HUES64 (cell line): ENCODE data around the gene ATP11A.
A peak's percentile ranks its signal among the peaks of the same experiment; 100 is the strongest.

Experiments
- H3K27ac ChIP-seq: 2 replicates; pipeline ENCODE4 v1.7.0; 2013; ENCODE audit warnings: low read depth, low read length, inconsistent platforms
- H3K27me3 ChIP-seq: 2 replicates; pipeline ENCODE4 v1.6.1; 2013; ENCODE audit warnings: mild to moderate bottlenecking, low read length; ENCODE audit not compliant: insufficient read depth
- H3K36me3 ChIP-seq: 2 replicates; pipeline ENCODE4 v1.6.1; 2013; ENCODE audit warnings: mild to moderate bottlenecking, low read length; ENCODE audit not compliant: insufficient read depth
- H3K4me1 ChIP-seq: 2 replicates; pipeline ENCODE4 v1.6.1; 2013; ENCODE audit warnings: mild to moderate bottlenecking, low read length, moderate library complexity; ENCODE audit not compliant: insufficient read depth
- H3K4me3 ChIP-seq: 2 replicates; pipeline ENCODE4 v1.5.1; 2013; ENCODE audit warnings: mild to moderate bottlenecking, low read length, moderate library complexity
- H3K9ac ChIP-seq: 2 replicates; pipeline ENCODE4 v1.6.1; 2013; ENCODE audit warnings: mild to moderate bottlenecking, low read depth, low read length
- H3K9me3 ChIP-seq: 2 replicates; pipeline ENCODE4 v1.6.1; 2013; ENCODE audit warnings: low read depth, low read length; ENCODE audit not compliant: insufficient read depth
- WGBS: fragments of 150-250, 120-280 bp; methylation state at CpG from one replicate; pipeline ENCODE4 v1.1.7; 2013; ENCODE audit warnings: missing lambda C conversion rate; 5-methylcytosine and 5-hydroxymethylcytosine counted together

Gene ATP11A

GRCh38 chr13:112721198-112722104 is 31.6 kb downstream of the ATP11A start:
- H3K27ac ChIP-seq = no peak overlapping the region
- H3K9me3 ChIP-seq = no peaks in the 10 kb centered on the region
- no peaks in the 10 kb centered on the region for H3K27me3 ChIP-seq
- no peak overlapping the region for H3K4me3 ChIP-seq
- no peak overlapping the region for H3K9ac ChIP-seq
- H3K4me1 ChIP-seq = peaks cover 18% of the 10 kb centered on the region
- WGBS = 93% methylated on average over 26 of the region's 26 CpGs
- H3K36me3 ChIP-seq = no peaks in the 10 kb centered on the region

GRCh38 chr13:112722433-112723263 is 32.8 kb downstream of the ATP11A start:
- peak overlapping the region; percentile 23; the same call in 1 of the 2 replicates for H3K27ac ChIP-seq
- no peaks in the 10 kb centered on the region for H3K9me3 ChIP-seq
- H3K4me3 ChIP-seq = no peak overlapping the region

GRCh38 chr13:112723771-112724170 is 33.9 kb downstream of the ATP11A start:
- no peak overlapping the region for H3K4me3 ChIP-seq
- no peaks in the 10 kb centered on the region for H3K9me3 ChIP-seq
- no peak overlapping the region for H3K27ac ChIP-seq
- H3K36me3 ChIP-seq = no peaks in the 10 kb centered on the region
- no peak overlapping the region for H3K9ac ChIP-seq
- WGBS = 98% methylated on average over 14 of the region's 17 CpGs
- peaks cover 19% of the 10 kb centered on the region for H3K4me1 ChIP-seq
- no peaks in the 10 kb centered on the region for H3K27me3 ChIP-seq

More at GRCh38 chr13:112722433-112723263, 32.8 kb downstream of the ATP11A start:
- Histone ChIP-seq H3K9ac (no peak overlapping the region), H3K36me3 (no peaks in the 10 kb centered on the region), H3K4me1 (peaks cover 19% of the 10 kb centered on the region), H3K27me3 (no peaks in the 10 kb centered on the region)
- WGBS = 85% methylated on average over 18 of the region's 19 CpGs

- Histone ChIP-seq H3K27me3 (no peaks in the 10 kb centered on the region), H3K4me1 (peaks cover 17% of the 10 kb centered on the region), H3K9me3 (no peaks in the 10 kb centered on the region), H3K27ac (no peak overlapping the region), H3K9ac (no peak overlapping the region), H3K36me3 (no peaks in the 10 kb centered on the region), H3K4me3 (no peak overlapping the region)
- WGBS = 92% methylated on average over 12 of the region's 12 CpGs
Observed at GRCh38 chr13:112724788-112725345, 35.0 kb downstream of the ATP11A start.

- Histone ChIP-seq H3K27ac (no peak overlapping the region), H3K4me1 (peaks cover 18% of the 10 kb centered on the region), H3K27me3 (no peaks in the 10 kb centered on the region), H3K9ac (no peak overlapping the region), H3K9me3 (no peaks in the 10 kb centered on the region), H3K4me3 (no peak overlapping the region), H3K36me3 (no peaks in the 10 kb centered on the region)
- 85% methylated on average over 18 of the region's 18 CpGs for WGBS
Observed at GRCh38 chr13:112725346-112726015, 35.6 kb downstream of the ATP11A start.

GRCh38 chr13:112726016-112726767 is 36.4 kb downstream of the ATP11A start:
- H3K27me3 ChIP-seq = no peaks in the 10 kb centered on the region
- H3K36me3 ChIP-seq = no peaks in the 10 kb centered on the region
- H3K9ac ChIP-seq = no peak overlapping the region
- no peaks in the 10 kb centered on the region for H3K9me3 ChIP-seq
- no peak overlapping the region for H3K27ac ChIP-seq
- H3K4me3 ChIP-seq = no peak overlapping the region
- WGBS = 76% methylated on average over 17 of the region's 17 CpGs
- peaks cover 20% of the 10 kb centered on the region for H3K4me1 ChIP-seq

GRCh38 chr13:112727581-112727980 is 37.7 kb downstream of the ATP11A start:
- no peaks in the 10 kb centered on the region for H3K36me3 ChIP-seq
- H3K27ac ChIP-seq = no peak overlapping the region; the same call in 1 of the 2 replicates

GRCh38 chr13:112728375-112729126 is 38.7 kb downstream of the ATP11A start:
- Histone ChIP-seq H3K4me3 (no peak overlapping the region), H3K27ac (no peak overlapping the region), H3K4me1 (peaks cover 31% of the 10 kb centered on the region), H3K9ac (no peak overlapping the region), H3K9me3 (no peaks in the 10 kb centered on the region), H3K27me3 (no peaks in the 10 kb centered on the region), H3K36me3 (no peaks in the 10 kb centered on the region)
- 96% methylated on average over 33 of the region's 34 CpGs for WGBS

More at GRCh38 chr13:112727581-112727980, 37.7 kb downstream of the ATP11A start:
- Histone ChIP-seq H3K4me3 (no peak overlapping the region), H3K9ac (no peak overlapping the region), H3K4me1 (peaks cover 21% of the 10 kb centered on the region), H3K27me3 (no peaks in the 10 kb centered on the region), H3K9me3 (no peaks in the 10 kb centered on the region)
- WGBS = 86% methylated on average over 17 of the region's 17 CpGs

- H3K4me3 ChIP-seq = no peak overlapping the region
- 92% methylated on average over 22 of the region's 22 CpGs for WGBS
- H3K9me3 ChIP-seq = no peaks in the 10 kb centered on the region
- no peak overlapping the region for H3K27ac ChIP-seq
- H3K27me3 ChIP-seq = no peaks in the 10 kb centered on the region
- H3K9ac ChIP-seq = no peak overlapping the region
- peaks cover 39% of the 10 kb centered on the region for H3K4me1 ChIP-seq
- no peaks in the 10 kb centered on the region for H3K36me3 ChIP-seq
Observed at GRCh38 chr13:112729408-112729807, 39.6 kb downstream of the ATP11A start.
